A673 (cell line): ENCODE measurements around the gene PDGFB.

ENCODE experiments used
- EZH2 ChIP-seq: fragments of 200-600 bp; sonication (generic); IDR thresholded peaks from 2 replicates; pipeline ENCODE4 v1.6.1; 2017; ENCODE audit warnings: borderline replicate concordance, low read depth, mild to moderate bottlenecking, mixed read lengths, antibody characterized with exemption, low read length; ENCODE audit not compliant: poor library complexity, severe bottlenecking
- TF ChIP-seq, protein P1 (sequence below): fragments of 300-800, 200-600 bp; sonication (generic); conservative IDR thresholded peaks from 2 replicates; pipeline ENCODE4 v1.5.1; 2017; ENCODE audit warnings: low read depth, mild to moderate bottlenecking, antibody characterized with exemption, low read length, moderate library complexity, mixed read lengths

DNA sequence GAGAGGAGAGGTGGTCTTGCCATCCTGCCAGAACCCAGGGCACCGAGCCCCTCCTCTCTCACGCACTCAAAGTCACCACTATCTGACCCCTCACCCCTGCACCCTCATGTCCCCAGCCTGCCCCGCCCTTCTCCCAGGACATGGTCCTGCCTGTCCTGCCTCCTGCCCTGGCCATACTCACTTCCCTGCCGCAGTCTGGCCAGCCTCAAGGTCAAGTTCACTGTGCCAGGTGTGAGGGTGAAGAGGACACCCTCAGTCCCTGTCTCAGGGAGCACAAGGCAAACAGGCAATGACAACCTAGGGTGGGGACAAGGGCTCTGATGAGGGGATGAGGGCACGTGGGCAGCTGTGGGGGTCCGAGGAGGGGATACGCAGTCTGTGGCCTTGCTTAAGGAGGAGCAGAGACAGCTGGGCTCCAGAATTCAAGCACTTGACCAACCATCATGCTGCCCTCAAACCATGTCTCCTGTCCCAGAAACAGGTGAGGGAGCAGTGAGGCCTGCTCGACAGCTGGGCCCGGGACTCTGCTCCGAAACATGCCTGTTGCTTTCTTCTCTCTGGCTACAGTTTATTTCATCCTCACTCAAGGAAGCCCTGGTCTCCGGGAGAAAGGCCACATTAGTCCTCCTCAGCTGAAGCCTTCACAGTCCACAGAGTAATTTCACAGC is 36.6 kb downstream of the PDGFB start:
- TF ChIP-seq, protein P1, sequence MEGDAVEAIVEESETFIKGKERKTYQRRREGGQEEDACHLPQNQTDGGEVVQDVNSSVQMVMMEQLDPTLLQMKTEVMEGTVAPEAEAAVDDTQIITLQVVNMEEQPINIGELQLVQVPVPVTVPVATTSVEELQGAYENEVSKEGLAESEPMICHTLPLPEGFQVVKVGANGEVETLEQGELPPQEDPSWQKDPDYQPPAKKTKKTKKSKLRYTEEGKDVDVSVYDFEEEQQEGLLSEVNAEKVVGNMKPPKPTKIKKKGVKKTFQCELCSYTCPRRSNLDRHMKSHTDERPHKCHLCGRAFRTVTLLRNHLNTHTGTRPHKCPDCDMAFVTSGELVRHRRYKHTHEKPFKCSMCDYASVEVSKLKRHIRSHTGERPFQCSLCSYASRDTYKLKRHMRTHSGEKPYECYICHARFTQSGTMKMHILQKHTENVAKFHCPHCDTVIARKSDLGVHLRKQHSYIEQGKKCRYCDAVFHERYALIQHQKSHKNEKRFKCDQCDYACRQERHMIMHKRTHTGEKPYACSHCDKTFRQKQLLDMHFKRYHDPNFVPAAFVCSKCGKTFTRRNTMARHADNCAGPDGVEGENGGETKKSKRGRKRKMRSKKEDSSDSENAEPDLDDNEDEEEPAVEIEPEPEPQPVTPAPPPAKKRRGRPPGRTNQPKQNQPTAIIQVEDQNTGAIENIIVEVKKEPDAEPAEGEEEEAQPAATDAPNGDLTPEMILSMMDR, result no peak
- no peak for TF ChIP-seq EZH2
